CD4-positive, CD25-positive, alpha-beta regulatory T cell (primary cell): ENCODE data around the gene TLNRD1. TPM values are rescaled to one million over a fixed set of nuclear protein-coding genes. Genes with fewer than 3 reads are reported as not detected.

Experiments
- ATAC-seq, 2 donors: fragments of 150-1000 bp; cut with Tn5 transposase; one replicate each; pipeline ENCODE4 v1.10.0; 2021; ENCODE audit warnings: low read depth in 2 of 2, moderate number of reproducible peaks in 2 of 2, moderate library complexity in 1 of 2
- DNase-seq, 3 donors: peaks; one replicate each; pipeline versions ENCODE4 v3.0.0 to v3.0.0-alpha.2; 2012 to 2022; ENCODE audit warnings: mixed read lengths in 1 of 3
- H3K27ac ChIP-seq: one replicate; pipeline ENCODE4 v1.7.0; 2013; ENCODE audit warnings: mild to moderate bottlenecking, low read length; ENCODE audit not compliant: insufficient read depth, poor library complexity, severe bottlenecking
- H3K27me3 ChIP-seq: one replicate; pipeline ENCODE4 v1.7.0; 2013; ENCODE audit warnings: low read length; ENCODE audit not compliant: control insufficient read depth, insufficient read depth
- H3K36me3 ChIP-seq: one replicate; pipeline ENCODE4 v1.7.0; 2013; ENCODE audit warnings: mild to moderate bottlenecking, low read length, moderate library complexity; ENCODE audit not compliant: control insufficient read depth, insufficient read depth
- H3K4me1 ChIP-seq: 2 replicates; pipeline ENCODE4 v1.7.0; 2013; ENCODE audit warnings: mild to moderate bottlenecking, low read length; ENCODE audit not compliant: insufficient read depth, control insufficient read depth, poor library complexity, severe bottlenecking
- H3K4me3 ChIP-seq: one replicate; pipeline ENCODE4 v1.7.0; 2013; ENCODE audit warnings: low read depth, mild to moderate bottlenecking, low read length, moderate library complexity
- H3K9me3 ChIP-seq, 2 experiments: 1 replicate in 1 of 2; 2 replicates in 1 of 2; pipeline ENCODE4 v1.7.0; 2013; ENCODE audit warnings: low read length in 2 of 2, mild to moderate bottlenecking in 1 of 2, moderate library complexity in 1 of 2; ENCODE audit not compliant: control insufficient read depth in 2 of 2
- H3K27ac Mint-ChIP-seq, 3 donors: one replicate each; pipeline ENCODE4 v1.8.0; 2020 to 2022; ENCODE audit warnings: mild to moderate bottlenecking in 3 of 3, mixed read lengths in 3 of 3, moderate library complexity in 2 of 3
- H3K27me3 Mint-ChIP-seq: one replicate; pipeline ENCODE4 v1.8.0; 2022; ENCODE audit warnings: mild to moderate bottlenecking, mixed read lengths
- H3K36me3 Mint-ChIP-seq: one replicate; pipeline ENCODE4 v1.8.0; 2020; ENCODE audit warnings: mixed read lengths
- H3K4me1 Mint-ChIP-seq, 4 donors: one replicate each; pipeline ENCODE4 v1.8.0; 2020 to 2022; ENCODE audit warnings: mixed read lengths in 4 of 4, mild to moderate bottlenecking in 1 of 4
- H3K4me3 Mint-ChIP-seq, 4 donors: one replicate each; pipeline ENCODE4 v1.8.0; 2020 to 2022; ENCODE audit warnings: mild to moderate bottlenecking in 4 of 4, mixed read lengths in 4 of 4, moderate library complexity in 3 of 4
- H3K9me3 Mint-ChIP-seq, 7 donors: one replicate each; pipeline ENCODE4 v1.8.0; 2020 to 2022; ENCODE audit warnings: mixed read lengths in 7 of 7, mild to moderate bottlenecking in 3 of 7, moderate library complexity in 2 of 7
- polyA plus RNA-seq, 4 donors: library from polyadenylated mRNA; unstranded; fragments of 300-500 nt; fragmentation: Illumina TruSeq; gene quantifications; one replicate each; pipeline ENCODE4 v1.2.3, GENCODE V29; 2021
- total RNA-seq: library from RNA; stranded (reverse); gene quantifications from one replicate; pipeline ENCODE4 v1.2.3, GENCODE V29; 2022

The TLNRD1 gene
- total and polyA plus RNA-seq, 5 donors from 2014 or later, result 3.1 to 17.7 (median 4.6) TPM

- H3K27ac ChIP-seq, result peak overlapping the region; percentile 93
Measured at GRCh38 chr15:81002331-81003096, 1.8 kb downstream of the TLNRD1 start.

GRCh38 chr15:81003097-81003350 is 2.3 kb downstream of the TLNRD1 start:
- Mint-ChIP-seq H3K4me3 (peak overlapping the region; percentile 83 to 96 (median 89)), H3K27ac (no peak overlapping the region), H3K36me3 (peaks cover 7% of the 10 kb centered on the region), H3K4me1 (peaks cover 42 to 71% (median 55%) of the 10 kb centered on the region in 4 donors), H3K9me3 (no peaks in the 10 kb centered on the region), H3K27me3 (no peaks in the 10 kb centered on the region)
- Histone ChIP-seq H3K36me3 (peaks cover 3% of the 10 kb centered on the region), H3K9me3 (no peaks in the 10 kb centered on the region), H3K27me3 (no peaks in the 10 kb centered on the region), H3K4me1 (peaks cover 57% of the 10 kb centered on the region), H3K4me3 (peak overlapping the region; percentile 48), H3K27ac (no peak overlapping the region)
- no peak for ATAC-seq
- no peak for DNase-seq

More at GRCh38 chr15:81002331-81003096, 1.8 kb downstream of the TLNRD1 start:
- H3K36me3 Mint-ChIP-seq, result peaks cover 7% of the 10 kb centered on the region
- DNase-seq, result no peak
- Histone ChIP-seq H3K4me3 (no peak overlapping the region), H3K27me3 (no peaks in the 10 kb centered on the region), H3K36me3 (peaks cover 3% of the 10 kb centered on the region), H3K9me3 (no peaks in the 10 kb centered on the region), H3K4me1 (peaks cover 57% of the 10 kb centered on the region)
- H3K9me3 Mint-ChIP-seq, result no peaks in the 10 kb centered on the region
- peaks cover 38 to 70% (median 52%) of the 10 kb centered on the region in 4 donors for H3K4me1 Mint-ChIP-seq
- no peak for ATAC-seq
- H3K4me3 Mint-ChIP-seq, result peak overlapping the region in 3 of 4 donors; percentile 75 to 83 (median 77)
- no peaks in the 10 kb centered on the region for H3K27me3 Mint-ChIP-seq
- peak overlapping the region in 1 of 3 donors; percentile 38 for H3K27ac Mint-ChIP-seq

GRCh38 chr15:81006124-81006523 is 5.4 kb downstream of the TLNRD1 start:
- ATAC-seq (no peak), DNase-seq (no peak)
- Histone ChIP-seq H3K9me3 (no peaks in the 10 kb centered on the region), H3K4me1 (peaks cover 34% of the 10 kb centered on the region), H3K36me3 (peaks cover 3% of the 10 kb centered on the region), H3K27ac (no peak overlapping the region), H3K27me3 (no peaks in the 10 kb centered on the region), H3K4me3 (no peak overlapping the region)
- Mint-ChIP-seq H3K27me3 (no peaks in the 10 kb centered on the region), H3K36me3 (peaks cover 10% of the 10 kb centered on the region), H3K4me1 (peaks cover 40 to 76% (median 60%) of the 10 kb centered on the region in 4 donors), H3K27ac (peak overlapping the region in 1 of 3 donors; percentile 71), H3K4me3 (peak overlapping the region in 1 of 4 donors; percentile 91), H3K9me3 (no peaks in the 10 kb centered on the region)

GRCh38 chr15:81007428-81008064 is 6.8 kb downstream of the TLNRD1 start:
- H3K27ac Mint-ChIP-seq, result peak overlapping the region in 2 of 3 donors; percentile 31 to 73
- peaks cover 30% of the 10 kb centered on the region for H3K4me1 ChIP-seq
- DNase-seq (no peak), ATAC-seq (no peak)
- H3K27me3 Mint-ChIP-seq, result no peaks in the 10 kb centered on the region
- H3K36me3 ChIP-seq, result peaks cover 3% of the 10 kb centered on the region
- H3K27ac ChIP-seq, result no peak overlapping the region
- peaks cover 40 to 82% (median 67%) of the 10 kb centered on the region in 4 donors for H3K4me1 Mint-ChIP-seq
- H3K4me3 ChIP-seq, result no peak overlapping the region
- no peak overlapping the region for H3K4me3 Mint-ChIP-seq
- no peaks in the 10 kb centered on the region for H3K9me3 ChIP-seq
- H3K27me3 ChIP-seq, result no peaks in the 10 kb centered on the region
- peaks cover 10% of the 10 kb centered on the region for H3K36me3 Mint-ChIP-seq
- no peaks in the 10 kb centered on the region for H3K9me3 Mint-ChIP-seq

GRCh38 chr15:81008312-81008711 is 7.6 kb downstream of the TLNRD1 start:
- H3K9me3 ChIP-seq, result no peaks in the 10 kb centered on the region
- H3K36me3 Mint-ChIP-seq, result peaks cover 9% of the 10 kb centered on the region
- peaks cover 3% of the 10 kb centered on the region for H3K36me3 ChIP-seq
- H3K4me3 ChIP-seq, result no peak overlapping the region
- H3K4me1 Mint-ChIP-seq, result peaks cover 40 to 82% (median 67%) of the 10 kb centered on the region in 4 donors
- ATAC-seq (no peak), DNase-seq (no peak)
- no peaks in the 10 kb centered on the region for H3K27me3 ChIP-seq
- H3K9me3 Mint-ChIP-seq, result no peaks in the 10 kb centered on the region
- H3K4me1 ChIP-seq, result peaks cover 22% of the 10 kb centered on the region
- no peak overlapping the region for H3K4me3 Mint-ChIP-seq
- no peak overlapping the region for H3K27ac ChIP-seq
- peak overlapping the region in 2 of 3 donors; percentile 64 to 65 for H3K27ac Mint-ChIP-seq
- no peaks in the 10 kb centered on the region for H3K27me3 Mint-ChIP-seq

GRCh38 chr15:81010086-81010485 is 9.4 kb downstream of the TLNRD1 start:
- Mint-ChIP-seq H3K27ac (peak overlapping the region in 1 of 3 donors; percentile 35), H3K4me1 (peaks cover 32 to 64% (median 53%) of the 10 kb centered on the region in 4 donors), H3K27me3 (no peaks in the 10 kb centered on the region), H3K4me3 (no peak overlapping the region), H3K9me3 (no peaks in the 10 kb centered on the region), H3K36me3 (peaks cover 7% of the 10 kb centered on the region)
- ATAC-seq (no peak), DNase-seq (no peak)
- Histone ChIP-seq H3K36me3 (no peaks in the 10 kb centered on the region), H3K27me3 (no peaks in the 10 kb centered on the region), H3K27ac (no peak overlapping the region), H3K9me3 (no peaks in the 10 kb centered on the region), H3K4me1 (peaks cover 4% of the 10 kb centered on the region), H3K4me3 (no peak overlapping the region)

- Mint-ChIP-seq H3K36me3 (peaks cover 7% of the 10 kb centered on the region), H3K9me3 (no peaks in the 10 kb centered on the region), H3K27ac (peak overlapping the region in 2 of 3 donors; percentile 15 to 26), H3K4me1 (peaks cover 27 to 51% (median 46%) of the 10 kb centered on the region in 4 donors), H3K4me3 (no peak overlapping the region), H3K27me3 (no peaks in the 10 kb centered on the region)
- DNase-seq (no peak), ATAC-seq (no peak)
- H3K36me3 ChIP-seq, result no peaks in the 10 kb centered on the region
- no peaks in the 10 kb centered on the region for H3K4me1 ChIP-seq
- H3K9me3 ChIP-seq, result no peaks in the 10 kb centered on the region
- no peaks in the 10 kb centered on the region for H3K27me3 ChIP-seq
- no peak overlapping the region for H3K4me3 ChIP-seq
- no peak overlapping the region for H3K27ac ChIP-seq
Measured at GRCh38 chr15:81011593-81011992, 10.9 kb downstream of the TLNRD1 start.
